Cardiac fibroblast (primary cell): ENCODE data around the gene ATP11B.

Source experiments
- DNase-seq, 2 donors: peaks; one replicate each; pipeline versions ENCODE4 v3.0.0 to v3.0.0-alpha.2; 2010; ENCODE audit warnings: low read depth in 2 of 2
- H3K4me3 ChIP-seq, 2 donors: replicated peaks in 1 of 2; 1 replicate in 1 of 2; 2 replicates in 1 of 2; pipeline ENCODE4 v1.5.1; 2011; ENCODE audit warnings: low read depth in 2 of 2, low read length in 2 of 2, mild to moderate bottlenecking in 2 of 2, moderate library complexity in 1 of 2
- CTCF ChIP-seq: IDR thresholded peaks from one replicate; pipeline ENCODE4 v1.5.1; 2011; ENCODE audit warnings: low read depth, mild to moderate bottlenecking, low read length, inconsistent platforms

Gene ATP11B

DNA sequence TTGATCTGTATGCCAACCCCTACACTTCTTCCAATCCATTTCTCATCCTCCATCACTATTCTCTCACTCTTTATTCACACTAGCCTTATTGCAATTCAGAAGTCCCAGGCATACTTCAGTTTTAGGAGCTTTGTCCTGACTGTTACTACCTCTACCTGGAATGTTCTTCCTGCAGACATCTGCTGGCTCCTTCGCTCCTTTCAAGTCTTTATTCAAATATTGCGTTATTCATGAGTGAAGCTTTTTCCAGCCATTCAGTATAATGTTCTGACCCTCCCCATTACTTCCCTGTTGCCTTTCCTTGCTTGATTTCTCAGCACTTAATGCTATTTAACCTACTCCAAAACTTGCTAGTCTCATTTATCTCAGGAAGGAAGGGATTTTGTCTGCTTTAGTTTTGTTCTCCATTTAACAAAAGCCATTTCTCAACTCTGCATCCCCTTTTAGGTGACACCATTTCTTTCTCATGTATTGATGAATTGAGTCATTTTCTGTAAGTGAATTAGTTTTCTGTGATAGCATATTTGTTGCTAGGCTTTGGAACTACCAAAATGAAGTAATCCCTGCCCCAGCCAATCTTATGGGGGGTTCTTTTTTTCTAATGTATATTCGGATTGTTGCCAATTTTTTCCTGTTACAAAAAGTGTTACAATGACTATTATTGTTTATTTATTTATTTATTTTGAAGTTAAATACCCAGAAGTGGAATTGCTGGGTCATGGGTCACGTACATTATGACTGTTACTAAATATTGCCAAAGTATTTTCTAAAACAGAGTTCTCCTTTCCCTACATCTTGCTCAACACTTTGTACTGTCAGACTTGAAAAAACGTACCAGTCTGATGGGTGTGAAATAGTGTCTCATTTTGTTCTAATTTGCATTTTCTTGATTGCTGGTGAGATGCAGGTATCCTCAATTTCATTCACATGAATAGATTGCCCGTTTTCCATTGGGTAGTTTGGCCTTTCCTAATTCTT is 9.4 kb downstream of the ATP11B start:
- no peak for DNase-seq
- no peak overlapping the region for H3K4me3 ChIP-seq

DNA sequence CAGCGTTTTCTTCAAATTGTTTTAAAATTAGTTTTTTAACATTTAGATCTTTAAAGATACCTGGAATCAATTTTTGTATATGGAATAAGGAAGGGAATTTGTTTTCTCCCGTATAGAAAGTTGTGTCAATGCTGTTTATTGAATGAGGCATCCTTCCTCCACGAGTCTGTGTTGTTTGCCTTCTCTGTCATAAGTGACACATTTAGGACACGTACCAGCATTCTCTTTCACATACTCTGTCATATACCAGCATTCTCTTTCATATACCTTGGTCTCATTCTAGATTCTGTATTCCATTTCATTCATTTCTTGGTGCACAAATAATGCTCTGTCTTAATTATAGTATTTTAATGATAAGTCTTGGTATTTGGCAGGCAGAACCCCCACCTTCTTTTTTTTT is 10.3 kb downstream of the ATP11B start:
- no peak for DNase-seq
- TF ChIP-seq CTCF = no peak
- H3K4me3 ChIP-seq = no peak overlapping the region

More for the DNA sequence above, 9.4 kb downstream of the ATP11B start:
- no peak for TF ChIP-seq CTCF

- no peak overlapping the region for H3K4me3 ChIP-seq
- TF ChIP-seq CTCF = no peak
- no peak for DNase-seq
Measured at GRCh38 chr3:182807061-182807460, 13.8 kb downstream of the ATP11B start.

DNA sequence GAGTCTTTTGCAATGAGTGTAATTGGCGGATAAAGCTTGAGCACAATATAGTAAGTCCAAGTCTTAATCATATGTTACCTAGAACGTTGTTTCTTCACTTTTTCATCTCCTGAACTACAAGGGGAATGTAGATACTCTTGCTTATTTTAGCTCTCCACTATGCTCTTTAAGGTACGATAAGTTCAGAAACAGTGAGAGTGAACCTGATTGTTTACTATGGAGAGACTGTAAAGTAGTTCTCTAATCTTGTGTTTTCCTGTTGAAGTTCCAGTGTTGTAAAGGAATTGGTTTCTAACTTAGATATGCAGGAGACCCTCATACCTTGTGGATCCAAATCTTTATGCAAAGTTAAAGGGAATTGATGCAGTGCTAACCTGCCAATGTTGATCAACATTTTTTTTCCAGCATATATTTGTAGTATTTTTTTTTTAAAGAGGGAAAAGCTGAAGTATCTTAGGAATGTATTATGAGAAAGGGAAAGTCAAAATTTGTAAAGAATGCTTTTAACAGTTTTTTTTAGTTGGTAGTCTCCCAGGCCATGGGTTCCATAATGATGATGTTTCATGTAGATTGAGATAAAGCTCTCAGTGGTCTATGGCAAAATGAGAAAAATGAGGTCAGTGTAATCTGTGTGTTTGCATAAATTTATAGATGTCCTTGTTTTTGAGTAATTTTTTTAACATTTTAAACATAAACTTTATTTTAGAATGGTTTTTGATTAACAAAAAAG is 14.9 kb downstream of the ATP11B start:
- no peak for TF ChIP-seq CTCF
- no peak overlapping the region for H3K4me3 ChIP-seq
- peak in 1 of 2 donors; percentile 41 for DNase-seq

GRCh38 chr3:182809531-182809930 is 16.2 kb downstream of the ATP11B start:
- TF ChIP-seq CTCF = no peak
- no peak overlapping the region for H3K4me3 ChIP-seq
- DNase-seq = no peak

DNA sequence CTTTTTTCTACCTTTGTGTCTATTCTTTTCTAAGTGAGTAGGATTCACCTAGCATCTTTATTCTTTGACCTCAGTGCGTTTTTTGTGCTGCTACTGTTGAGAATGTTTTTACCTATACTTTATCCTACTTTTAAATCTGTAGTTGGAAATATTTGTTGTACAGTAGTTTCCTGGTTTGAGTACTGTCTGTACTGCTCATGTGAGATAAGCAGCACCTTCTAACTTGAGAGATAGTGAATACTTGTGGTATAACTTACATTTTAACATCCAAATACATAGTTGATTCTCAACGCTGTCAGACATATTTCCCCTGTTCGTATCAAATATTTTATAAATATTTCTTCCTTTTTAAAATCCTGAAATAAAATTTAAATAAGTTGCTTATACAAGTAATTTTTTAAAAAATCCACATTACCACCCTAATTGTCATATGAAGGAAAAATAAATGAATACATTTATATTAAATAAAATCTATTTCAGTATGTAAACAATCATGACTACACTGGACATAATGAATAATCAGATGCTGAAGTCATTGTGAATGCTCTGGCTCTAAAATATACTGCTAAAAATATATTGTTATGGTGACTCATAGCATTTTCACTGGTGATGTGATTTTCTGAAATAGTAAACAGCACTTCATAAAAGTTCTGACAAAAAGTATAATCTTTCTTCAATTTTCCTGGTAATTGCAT is 17.4 kb downstream of the ATP11B start:
- no peak for TF ChIP-seq CTCF

More for the DNA sequence above, 17.4 kb downstream of the ATP11B start:
- H3K4me3 ChIP-seq = no peak overlapping the region
- peak in 1 of 2 donors; percentile 63 for DNase-seq
